SK-N-SH (cell line): ENCODE measurements around the gene LAMA4.

ENCODE experiments used
- JUND ChIP-seq: IDR thresholded peaks from 2 replicates; pipeline ENCODE4 v1.4.0; 2012
- POLR2AphosphoS5 ChIP-seq: IDR thresholded peaks from 2 replicates; pipeline ENCODE4 v1.6.1; 2012; ENCODE audit warnings: low read depth, low read length

DNA sequence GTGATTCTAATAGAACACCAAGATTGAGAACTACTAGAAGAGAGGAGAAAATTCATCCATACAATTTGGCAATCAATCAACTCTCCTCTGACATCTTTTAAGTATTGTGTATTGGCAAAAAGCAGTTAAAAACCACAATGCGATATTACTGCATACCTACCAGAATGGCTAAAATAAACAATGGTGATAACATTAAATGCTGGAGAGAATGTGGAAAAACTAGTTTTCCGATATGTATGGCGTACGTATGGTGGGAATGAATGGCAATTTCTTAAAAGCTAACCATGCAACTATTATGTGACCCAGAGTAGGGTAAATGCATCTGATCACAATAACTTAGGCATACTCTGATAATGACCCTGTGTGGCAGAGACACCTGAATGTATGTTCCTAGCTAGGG lies 29.3 kb upstream of the LAMA4 start:
- TF ChIP-seq JUND (no peak), POLR2AphosphoS5 (no peak)
